MM.1S (cell line): ENCODE data around the gene TRPV5.

Source experiments
- DNase-seq: peaks from one replicate; pipeline ENCODE4 v3.0.0-alpha.2; 2015
- H2AFZ ChIP-seq: fragments of 300-600 bp; sonication (generic); 2 replicates; pipeline ENCODE4 v1.6.0; 2016; ENCODE audit warnings: antibody characterized with exemption, low read length
- H3F3A ChIP-seq: fragments of 300-600 bp; sonication (generic); 2 replicates; pipeline ENCODE4 v1.6.1; 2016; ENCODE audit warnings: mild to moderate bottlenecking, antibody characterized with exemption, low read length, moderate library complexity, mixed read lengths; ENCODE audit not compliant: insufficient read depth
- H3K27ac ChIP-seq: fragments of 300-600 bp; sonication (generic); 2 replicates; pipeline ENCODE4 v1.5.1; 2016; ENCODE audit warnings: mild to moderate bottlenecking, low read length
- H3K27me3 ChIP-seq: fragments of 300-600 bp; sonication (generic); replicated peaks from 2 replicates; pipeline ENCODE4 v1.6.0; 2016; ENCODE audit warnings: low read length; ENCODE audit not compliant: insufficient read depth
- H3K36me3 ChIP-seq: fragments of 300-600 bp; sonication (generic); replicated peaks from 2 replicates; pipeline ENCODE4 v1.6.1; 2016; ENCODE audit warnings: mild to moderate bottlenecking, low read length, mixed read lengths; ENCODE audit not compliant: insufficient read depth
- H3K4me1 ChIP-seq: fragments of 300-600 bp; sonication (generic); 2 replicates; pipeline ENCODE4 v1.6.1; 2016; ENCODE audit warnings: low read length, mixed read lengths
- H3K4me2 ChIP-seq: fragments of 300-600 bp; sonication (generic); 2 replicates; pipeline ENCODE4 v1.6.0; 2016; ENCODE audit warnings: low read depth, low read length
- H3K4me3 ChIP-seq: fragments of 300-600 bp; sonication (generic); 2 replicates; pipeline ENCODE4 v1.5.1; 2016; ENCODE audit warnings: low read length, mixed read lengths
- H3K79me2 ChIP-seq: fragments of 300-600 bp; sonication (generic); 2 replicates; pipeline ENCODE4 v1.6.1; 2016; ENCODE audit warnings: mixed run types, low read length, mixed read lengths
- H3K9ac ChIP-seq: fragments of 300-600 bp; sonication (generic); 2 replicates; pipeline ENCODE4 v1.6.1; 2016; ENCODE audit warnings: low read length, mixed read lengths
- H3K9me2 ChIP-seq: fragments of 300-600 bp; sonication (generic); replicated peaks from 2 replicates; pipeline ENCODE4 v1.6.1; 2016; ENCODE audit warnings: mild to moderate bottlenecking, low read length, mixed read lengths; ENCODE audit not compliant: insufficient read depth
- H3K9me3 ChIP-seq: fragments of 300-600 bp; sonication (generic); replicated peaks from 2 replicates; pipeline ENCODE4 v1.6.1; 2016; ENCODE audit warnings: mild to moderate bottlenecking, low read length, mixed read lengths; ENCODE audit not compliant: insufficient read depth
- H4K20me1 ChIP-seq: fragments of 300-600 bp; sonication (generic); 2 replicates; pipeline ENCODE4 v1.6.1; 2016; ENCODE audit warnings: mild to moderate bottlenecking, low read length, moderate library complexity, mixed read lengths; ENCODE audit not compliant: insufficient read depth
- CTCF ChIP-seq: fragments of 300-600 bp; sonication (generic); IDR thresholded peaks from 2 replicates; pipeline ENCODE4 v1.5.1; 2016; ENCODE audit warnings: antibody characterized with exemption, low read length, mixed read lengths
- EZH2 ChIP-seq: fragments of 300-600 bp; sonication (generic); optimal IDR thresholded peaks from 2 replicates; pipeline ENCODE3; 2017; ENCODE audit warnings: low read depth, mild to moderate bottlenecking, antibody characterized with exemption, low read length, mixed read lengths
- EZH2phosphoT487 ChIP-seq: fragments of 300-600 bp; sonication (generic); IDR thresholded peaks from 2 replicates; pipeline ENCODE4 v1.6.1; 2018; ENCODE audit warnings: antibody characterized with exemption, low read length

Gene TRPV5

GRCh38 chr7:142948603-142949002, 15.1 kb upstream of the TRPV5 start:
- DNase-seq = no peak
- Histone ChIP-seq H3K79me2 (no peaks in the 10 kb centered on the region), H3K4me3 (no peak overlapping the region), H3K9me2 (no peaks in the 10 kb centered on the region), H3F3A (no peaks in the 10 kb centered on the region), H3K27me3 (no peaks in the 10 kb centered on the region), H3K9ac (no peak overlapping the region), H3K9me3 (no peaks in the 10 kb centered on the region), H3K27ac (no peak overlapping the region), H3K4me1 (no peaks in the 10 kb centered on the region), H3K36me3 (no peaks in the 10 kb centered on the region), H2AFZ (no peak overlapping the region), H3K4me2 (no peak overlapping the region), H4K20me1 (no peaks in the 10 kb centered on the region)
- TF ChIP-seq CTCF = no peak
- no peak for TF ChIP-seq EZH2
- TF ChIP-seq EZH2phosphoT487 = no peak

- Histone ChIP-seq H3K36me3 (no peaks in the 10 kb centered on the region), H2AFZ (no peak overlapping the region), H3K79me2 (no peaks in the 10 kb centered on the region), H3K9me3 (no peaks in the 10 kb centered on the region), H3K9ac (no peak overlapping the region), H3K4me1 (no peaks in the 10 kb centered on the region), H3K27me3 (no peaks in the 10 kb centered on the region), H3K4me2 (no peak overlapping the region), H3K27ac (no peak overlapping the region), H3F3A (no peaks in the 10 kb centered on the region), H3K9me2 (no peaks in the 10 kb centered on the region), H4K20me1 (no peaks in the 10 kb centered on the region), H3K4me3 (no peak overlapping the region)
- no peak for DNase-seq
- no peak for TF ChIP-seq EZH2
- no peak for TF ChIP-seq EZH2phosphoT487
- TF ChIP-seq CTCF = no peak
Observed at GRCh38 chr7:142945001-142945400, 11.5 kb upstream of the TRPV5 start.

DNA sequence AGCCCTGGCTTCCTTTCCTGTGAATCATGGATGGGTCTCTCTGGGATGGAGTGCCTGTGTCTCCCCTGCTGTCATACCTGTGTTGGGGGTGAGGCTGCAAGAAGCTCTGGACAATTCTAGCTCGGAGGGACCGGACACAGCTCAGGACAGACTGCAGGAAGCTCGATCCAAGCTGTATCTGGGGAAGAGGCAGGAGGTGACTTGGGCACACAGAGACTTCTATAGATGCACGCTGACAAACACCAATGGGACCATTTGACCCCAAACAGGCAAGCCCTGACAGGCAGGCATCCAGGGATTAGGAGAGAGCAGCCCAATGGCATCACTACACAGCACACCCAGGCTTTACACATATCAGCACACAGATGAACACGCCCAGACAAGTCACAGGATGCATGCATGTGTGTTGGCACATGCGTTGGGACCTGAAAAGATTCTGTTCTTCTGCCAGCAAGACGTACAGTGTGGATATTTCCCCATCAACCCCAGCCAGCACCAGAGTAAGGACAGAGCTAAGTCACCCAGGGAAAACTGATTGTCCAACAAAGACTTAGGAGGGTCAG, 10.2 kb upstream of the TRPV5 start:
- DNase-seq = no peak
- no peaks in the 10 kb centered on the region for H3K79me2 ChIP-seq
- TF ChIP-seq EZH2phosphoT487 = no peak
- H3K4me3 ChIP-seq = no peak overlapping the region
- no peaks in the 10 kb centered on the region for H4K20me1 ChIP-seq
- H3K27ac ChIP-seq = no peak overlapping the region
- no peaks in the 10 kb centered on the region for H3K36me3 ChIP-seq
- H3K9ac ChIP-seq = no peak overlapping the region
- H3K4me1 ChIP-seq = no peaks in the 10 kb centered on the region
- no peaks in the 10 kb centered on the region for H3K9me2 ChIP-seq
- H3K9me3 ChIP-seq = no peaks in the 10 kb centered on the region
- no peaks in the 10 kb centered on the region for H3K27me3 ChIP-seq
- no peaks in the 10 kb centered on the region for H3F3A ChIP-seq
- no peak overlapping the region for H3K4me2 ChIP-seq
- no peak overlapping the region for H2AFZ ChIP-seq

- Histone ChIP-seq H3K9me3 (no peaks in the 10 kb centered on the region), H2AFZ (no peak overlapping the region), H3K27ac (no peak overlapping the region), H3F3A (no peaks in the 10 kb centered on the region), H3K4me1 (no peaks in the 10 kb centered on the region), H3K9ac (no peak overlapping the region), H3K27me3 (no peaks in the 10 kb centered on the region), H3K4me2 (no peak overlapping the region), H3K79me2 (no peaks in the 10 kb centered on the region), H3K4me3 (no peak overlapping the region), H4K20me1 (no peaks in the 10 kb centered on the region), H3K9me2 (no peaks in the 10 kb centered on the region), H3K36me3 (no peaks in the 10 kb centered on the region)
- TF ChIP-seq EZH2 (no peak), EZH2phosphoT487 (no peak), CTCF (no peak)
- DNase-seq = no peak
Observed at GRCh38 chr7:142942746-142943145, 9.2 kb upstream of the TRPV5 start.
